ENCODE measurements around the gene IGSF8. TPM values are rescaled to one million over a fixed set of nuclear protein-coding genes. Genes with fewer than 3 reads are reported as not detected.

The IGSF8 gene
- total RNA-seq, 1 experiment from 2014 or later, result 101 TPM

GRCh38 chr1:160113407-160113806 is 15.0 kb upstream of the IGSF8 start:
- ATAC-seq, result peak; percentile 7
- ChIA-PET CTCF (interaction anchor here (3.9 kb wide), 1 partner anchor 11 kb away, joined by 27 read pairs; no protein-coding TSS in a partner anchor), POLR2A (no interaction called here)
- no peak overlapping the region for H3K27ac Mint-ChIP-seq
- no peaks in the 10 kb centered on the region for H3K36me3 Mint-ChIP-seq
- no peaks in the 10 kb centered on the region for H3K9me3 Mint-ChIP-seq
- DNase-seq (ENCODE audit: low spot score), result no peak
- peaks cover 85% of the 10 kb centered on the region for H3K4me1 Mint-ChIP-seq
- peaks cover 2% of the 10 kb centered on the region; the same call in 1 of the 2 replicates for H3K27me3 Mint-ChIP-seq (ENCODE audit: low read depth)
- no peak for TF ChIP-seq ZNF671 (CRISPR knock-in tag; IDR thresholded peaks at IDR 0.05)
- no peak for TF ChIP-seq ETV6 (CRISPR knock-in tag; IDR thresholded peaks at IDR 0.05)
- TF ChIP-seq MYBL2 (CRISPR knock-in tag; IDR thresholded peaks at IDR 0.05), result no peak
- no peak for TF ChIP-seq ZNF512 (CRISPR knock-in tag; IDR thresholded peaks at IDR 0.05; ENCODE audit: borderline replicate concordance)
- TF ChIP-seq SMAD4 (CRISPR knock-in tag; IDR thresholded peaks at IDR 0.05), result no peak
- TF ChIP-seq JUN (CRISPR knock-in tag; IDR thresholded peaks at IDR 0.05), result no peak
- TF ChIP-seq ZNF263 (CRISPR knock-in tag; IDR thresholded peaks at IDR 0.05; ENCODE audit: low read depth), result no peak
- no peak for TF ChIP-seq AR (CRISPR knock-in tag; IDR thresholded peaks at IDR 0.05)
- TF ChIP-seq ZNF416 (CRISPR knock-in tag; IDR thresholded peaks at IDR 0.05), result no peak
- TF ChIP-seq ZNF138 (CRISPR knock-in tag; conservative IDR thresholded peaks at IDR 0.05), result no peak
- TF ChIP-seq HMGXB4 (CRISPR knock-in tag; IDR thresholded peaks at IDR 0.05), result no peak
- no peak for TF ChIP-seq ATF6 (CRISPR knock-in tag; IDR thresholded peaks at IDR 0.05)
- TF ChIP-seq TEAD4 (CRISPR knock-in tag; IDR thresholded peaks at IDR 0.05), result no peak
- no peak overlapping the region for H3K4me3 Mint-ChIP-seq

GRCh38 chr1:160112357-160112756 is 13.9 kb upstream of the IGSF8 start:
- CTCF ChIA-PET, result interaction anchor here (0.8 to 3.9 kb wide), 4 partner anchors 10 to 179 kb away, joined by 3 to 27 read pairs (median 4); no protein-coding TSS in a partner anchor
- H3K27ac Mint-ChIP-seq, result no peak overlapping the region
- H3K4me3 Mint-ChIP-seq, result no peak overlapping the region
- TF ChIP-seq MAX (CRISPR knock-in tag; IDR thresholded peaks at IDR 0.05) (no peak), NFE2L1 (CRISPR knock-in tag; IDR thresholded peaks at IDR 0.05) (no peak), ZNF416 (CRISPR knock-in tag; IDR thresholded peaks at IDR 0.05) (no peak), E2F4 (CRISPR knock-in tag; IDR thresholded peaks at IDR 0.05; ENCODE audit: borderline replicate concordance, low read depth) (no peak), TP53 (CRISPR knock-in tag; IDR thresholded peaks at IDR 0.05) (no peak), ZBTB43 (CRISPR knock-in tag; IDR thresholded peaks at IDR 0.05) (no peak), GRHL2 (CRISPR knock-in tag; IDR thresholded peaks at IDR 0.05; ENCODE audit: insufficient replicate concordance, severe bottlenecking) (no peak), ZNF121 (CRISPR knock-in tag; IDR thresholded peaks at IDR 0.05) (no peak)

More at GRCh38 chr1:160112357-160112756, 13.9 kb upstream of the IGSF8 start:
- Mint-ChIP-seq H3K9me3 (no peaks in the 10 kb centered on the region), H3K36me3 (no peaks in the 10 kb centered on the region), H3K27me3 (ENCODE audit: low read depth) (peaks cover 2% of the 10 kb centered on the region; the same call in 1 of the 2 replicates), H3K4me1 (peaks cover 76% of the 10 kb centered on the region)
- POLR2A ChIA-PET, result interaction anchor here (0.6 kb wide), 1 partner anchor 56 kb away, joined by 8 read pairs; no protein-coding TSS in a partner anchor
- ATAC-seq (no peak), DNase-seq (ENCODE audit: low spot score) (no peak)

Data from WTC11 (cell line).